ENCODE measurements around the gene RBM46.

Gene RBM46

DNA sequence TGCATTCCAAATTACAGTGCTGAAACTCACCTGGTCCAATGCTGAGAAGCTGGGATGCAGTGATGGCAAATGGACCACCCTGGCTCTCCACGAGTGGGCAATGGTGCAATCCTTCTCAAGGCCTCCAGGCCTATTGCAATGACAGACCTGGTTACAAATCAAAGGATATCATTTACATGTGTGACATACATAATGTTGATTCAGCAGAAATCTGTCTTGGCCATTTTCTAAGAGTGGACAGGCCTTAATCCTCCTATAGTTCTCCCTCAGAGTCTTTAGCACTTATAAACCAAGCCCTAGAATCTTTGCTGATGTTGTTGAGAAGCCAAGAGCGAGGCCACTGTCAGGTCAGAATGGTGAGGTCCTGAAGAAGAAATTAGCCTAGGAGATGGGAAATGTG, 20.2 kb upstream of the RBM46 start:
- no peak overlapping the region for H3K4me3 ChIP-seq (ENCODE audit: low read depth, low read length)
- TF ChIP-seq, protein P1, sequence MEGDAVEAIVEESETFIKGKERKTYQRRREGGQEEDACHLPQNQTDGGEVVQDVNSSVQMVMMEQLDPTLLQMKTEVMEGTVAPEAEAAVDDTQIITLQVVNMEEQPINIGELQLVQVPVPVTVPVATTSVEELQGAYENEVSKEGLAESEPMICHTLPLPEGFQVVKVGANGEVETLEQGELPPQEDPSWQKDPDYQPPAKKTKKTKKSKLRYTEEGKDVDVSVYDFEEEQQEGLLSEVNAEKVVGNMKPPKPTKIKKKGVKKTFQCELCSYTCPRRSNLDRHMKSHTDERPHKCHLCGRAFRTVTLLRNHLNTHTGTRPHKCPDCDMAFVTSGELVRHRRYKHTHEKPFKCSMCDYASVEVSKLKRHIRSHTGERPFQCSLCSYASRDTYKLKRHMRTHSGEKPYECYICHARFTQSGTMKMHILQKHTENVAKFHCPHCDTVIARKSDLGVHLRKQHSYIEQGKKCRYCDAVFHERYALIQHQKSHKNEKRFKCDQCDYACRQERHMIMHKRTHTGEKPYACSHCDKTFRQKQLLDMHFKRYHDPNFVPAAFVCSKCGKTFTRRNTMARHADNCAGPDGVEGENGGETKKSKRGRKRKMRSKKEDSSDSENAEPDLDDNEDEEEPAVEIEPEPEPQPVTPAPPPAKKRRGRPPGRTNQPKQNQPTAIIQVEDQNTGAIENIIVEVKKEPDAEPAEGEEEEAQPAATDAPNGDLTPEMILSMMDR (IDR thresholded peaks at IDR 0.05; ENCODE audit: low read depth, low read length) = no peak

DNA sequence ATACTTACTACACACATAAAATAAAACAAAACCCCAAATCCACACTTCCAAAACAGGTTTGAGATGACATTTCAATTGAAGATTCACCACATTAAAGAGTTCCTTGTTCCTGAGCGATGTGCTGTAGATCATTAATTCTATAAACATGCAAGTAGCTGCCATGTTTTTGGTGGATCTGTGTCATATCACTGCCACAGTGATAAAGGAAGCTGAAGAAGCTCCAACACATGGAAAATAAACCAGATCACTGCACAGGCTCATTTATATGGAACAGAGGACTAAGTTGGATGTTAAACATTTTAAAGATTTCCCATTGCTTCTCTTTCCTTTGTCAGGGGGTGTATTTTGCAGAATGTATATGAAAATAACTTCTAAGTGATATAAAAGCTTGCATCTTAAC, 2.8 kb upstream of the RBM46 start:
- TF ChIP-seq, protein P1 (IDR thresholded peaks at IDR 0.05; ENCODE audit: low read depth, low read length) = no peak
- H3K4me3 ChIP-seq (ENCODE audit: low read depth, low read length) = no peak overlapping the region

DNA sequence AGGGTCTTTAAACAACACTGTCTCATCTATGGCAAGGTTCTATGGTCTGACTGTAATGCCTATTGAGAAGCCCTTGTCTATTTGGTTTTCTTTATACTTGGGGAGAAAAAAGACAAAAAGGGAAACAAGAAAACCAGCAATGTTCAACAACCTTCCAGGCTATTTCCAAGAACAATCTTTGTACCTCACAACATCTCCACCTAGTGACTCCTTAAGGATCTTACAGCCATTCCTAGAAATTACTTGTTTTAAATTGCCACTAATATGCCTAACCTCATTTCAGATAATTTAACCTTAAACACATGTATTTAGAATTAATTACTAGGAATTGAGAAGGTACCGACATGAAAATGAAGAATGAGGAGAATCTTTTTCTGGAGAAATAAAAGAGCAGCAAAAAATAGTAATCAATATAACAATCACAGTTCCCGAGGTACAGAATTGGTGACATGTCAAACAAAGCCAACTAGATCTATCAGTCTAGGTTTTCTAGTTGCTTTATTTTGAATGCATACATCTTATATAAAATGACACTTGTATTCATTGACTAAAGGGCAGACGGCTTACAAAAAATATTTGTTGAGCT, 1.6 kb upstream of the RBM46 start:
- TF ChIP-seq, protein P1 (IDR thresholded peaks at IDR 0.05; ENCODE audit: low read depth, low read length) = no peak
- no peak overlapping the region for H3K4me3 ChIP-seq (ENCODE audit: low read depth, low read length)

DNA sequence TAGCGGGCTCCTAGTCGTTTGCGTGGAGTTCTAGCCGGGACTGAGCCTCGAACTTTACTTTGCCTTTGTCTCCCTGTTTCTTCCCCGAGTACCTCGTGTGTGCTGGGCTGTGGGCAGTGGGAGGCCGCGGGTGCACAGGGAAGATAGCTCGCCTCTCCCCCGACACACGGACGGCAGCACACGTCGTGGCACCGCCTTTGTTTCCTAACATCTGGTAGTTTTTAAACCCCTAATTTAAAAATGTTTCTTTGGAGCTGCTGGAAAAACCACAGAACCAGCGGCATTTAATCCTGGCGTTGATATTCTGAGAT, 866 bp downstream of the RBM46 start:
- H3K4me3 ChIP-seq (ENCODE audit: low read depth, low read length) = no peak overlapping the region
- TF ChIP-seq, protein P1 (IDR thresholded peaks at IDR 0.05; ENCODE audit: low read depth, low read length) = no peak

DNA sequence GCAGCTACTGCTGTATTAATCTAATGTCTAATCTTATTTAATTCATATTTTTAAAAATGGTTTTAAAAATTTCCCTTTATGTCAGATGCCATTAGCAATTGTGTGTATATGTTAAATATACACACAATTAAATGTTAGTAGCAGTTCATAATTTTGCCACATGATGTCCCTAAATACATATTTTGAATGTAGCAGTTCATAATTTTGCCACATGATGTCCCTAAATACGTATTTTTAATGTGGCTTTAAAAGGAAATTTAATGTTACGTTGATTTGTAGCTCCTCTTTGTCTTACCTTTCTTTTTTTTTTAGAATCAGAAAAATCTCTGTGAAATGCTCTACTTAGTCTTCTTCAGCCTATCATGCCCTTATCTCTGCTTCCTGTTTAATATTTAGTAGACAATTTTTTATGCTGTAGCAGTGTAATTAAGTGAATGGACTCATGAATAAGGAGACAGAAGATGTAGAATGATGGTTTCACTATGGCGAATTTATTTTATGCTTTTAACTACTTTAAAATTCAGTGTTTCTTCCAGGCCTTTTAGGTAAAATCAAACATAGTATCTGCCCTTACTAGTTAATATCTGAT, 26.1 kb downstream of the RBM46 start:
- H3K4me3 ChIP-seq (ENCODE audit: low read depth, low read length) = no peak overlapping the region
- TF ChIP-seq, protein P1 (IDR thresholded peaks at IDR 0.05; ENCODE audit: low read depth, low read length) = no peak

DNA sequence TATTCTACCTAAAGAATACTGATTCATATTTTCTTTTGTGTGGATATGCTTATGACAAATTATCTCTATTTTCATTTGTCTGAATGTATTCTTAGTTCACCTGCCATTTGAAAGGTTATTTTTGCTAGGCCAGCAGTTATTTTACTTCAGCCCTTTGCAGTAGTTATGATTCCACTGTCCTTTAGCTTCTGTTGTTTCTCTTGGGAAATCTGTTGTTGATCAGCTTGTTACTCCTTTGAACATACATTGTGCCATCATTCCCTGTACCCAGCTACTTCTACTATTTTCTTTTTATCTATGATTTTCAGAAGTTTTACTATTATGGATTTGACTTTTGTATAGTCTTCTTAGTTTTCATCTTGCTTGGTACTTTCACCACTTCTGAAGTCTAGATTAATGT, 37.2 kb downstream of the RBM46 start:
- TF ChIP-seq, protein P1 (IDR thresholded peaks at IDR 0.05; ENCODE audit: low read depth, low read length) = no peak
- H3K4me3 ChIP-seq (ENCODE audit: low read depth, low read length) = no peak overlapping the region

DNA sequence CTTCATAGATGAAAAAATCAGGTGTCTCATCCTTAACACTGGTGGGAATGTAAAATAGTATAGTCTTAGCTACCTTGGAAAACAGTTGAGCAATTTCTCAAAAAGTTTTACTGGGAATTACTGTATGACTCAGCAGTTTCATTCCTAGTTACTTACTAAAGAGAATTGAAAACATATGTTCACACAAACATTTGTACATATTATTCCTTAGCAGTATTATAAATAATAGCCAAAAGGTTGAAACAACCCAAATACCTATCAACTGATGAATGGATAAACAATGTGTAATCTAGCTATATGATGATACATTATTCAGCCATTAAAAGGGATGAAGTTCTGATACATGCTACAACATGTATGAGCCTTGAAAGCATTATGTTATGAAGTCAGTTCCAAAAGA, 41.7 kb downstream of the RBM46 start:
- H3K4me3 ChIP-seq (ENCODE audit: low read depth, low read length) = no peak overlapping the region

More for the DNA sequence above, 41.7 kb downstream of the RBM46 start:
- TF ChIP-seq, protein P1 (IDR thresholded peaks at IDR 0.05; ENCODE audit: low read depth, low read length) = no peak
